Gastrocnemius medialis (tissue), 4 donors: ENCODE measurements around the gene GDF11.

Experiments used
- POLR2A ChIP-seq, 2 donors: fragments of 450-650 bp; IDR thresholded peaks; one replicate each; pipeline ENCODE4 v1.6.1; 2017; ENCODE audit warnings: antibody characterized with exemption in 2 of 2, mild to moderate bottlenecking in 2 of 2, moderate library complexity in 2 of 2
- TF ChIP-seq, protein P1 (sequence below), 5 experiments: fragments of 450-650 bp in 3 of 5; fragments of 200-600 bp in 2 of 5; sonication (generic) in 2 of 5; IDR thresholded peaks in 4 of 5; conservative IDR thresholded peaks in 1 of 5; 1 replicate in 4 of 5; 2 replicates in 1 of 5; pipeline ENCODE4 v1.5.1; 2016 to 2019; ENCODE audit warnings: antibody characterized with exemption in 5 of 5, mild to moderate bottlenecking in 3 of 5, moderate library complexity in 3 of 5

DNA sequence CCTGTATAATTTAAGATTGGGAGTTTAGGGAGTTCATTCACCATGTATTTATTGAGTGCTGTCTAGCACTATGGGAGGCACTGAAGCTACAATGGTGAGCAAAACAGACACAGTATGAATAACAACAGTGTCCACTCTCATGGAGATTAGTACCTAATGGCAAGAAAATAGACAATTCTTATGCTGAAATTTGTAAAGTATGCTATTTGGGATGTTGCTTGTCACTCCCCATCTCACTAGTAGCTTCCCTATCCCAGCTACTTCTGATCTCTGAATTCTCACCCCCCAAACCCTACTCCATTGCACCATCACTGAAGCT is 4.0 kb downstream of the GDF11 start:
- TF ChIP-seq, protein P1, sequence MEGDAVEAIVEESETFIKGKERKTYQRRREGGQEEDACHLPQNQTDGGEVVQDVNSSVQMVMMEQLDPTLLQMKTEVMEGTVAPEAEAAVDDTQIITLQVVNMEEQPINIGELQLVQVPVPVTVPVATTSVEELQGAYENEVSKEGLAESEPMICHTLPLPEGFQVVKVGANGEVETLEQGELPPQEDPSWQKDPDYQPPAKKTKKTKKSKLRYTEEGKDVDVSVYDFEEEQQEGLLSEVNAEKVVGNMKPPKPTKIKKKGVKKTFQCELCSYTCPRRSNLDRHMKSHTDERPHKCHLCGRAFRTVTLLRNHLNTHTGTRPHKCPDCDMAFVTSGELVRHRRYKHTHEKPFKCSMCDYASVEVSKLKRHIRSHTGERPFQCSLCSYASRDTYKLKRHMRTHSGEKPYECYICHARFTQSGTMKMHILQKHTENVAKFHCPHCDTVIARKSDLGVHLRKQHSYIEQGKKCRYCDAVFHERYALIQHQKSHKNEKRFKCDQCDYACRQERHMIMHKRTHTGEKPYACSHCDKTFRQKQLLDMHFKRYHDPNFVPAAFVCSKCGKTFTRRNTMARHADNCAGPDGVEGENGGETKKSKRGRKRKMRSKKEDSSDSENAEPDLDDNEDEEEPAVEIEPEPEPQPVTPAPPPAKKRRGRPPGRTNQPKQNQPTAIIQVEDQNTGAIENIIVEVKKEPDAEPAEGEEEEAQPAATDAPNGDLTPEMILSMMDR (IDR thresholded peaks at IDR 0.05 in 4 of 5, conservative IDR thresholded peaks at IDR 0.05 in 1 of 5): no peak
- TF ChIP-seq POLR2A (IDR thresholded peaks at IDR 0.05): no peak
